H1 (cell line): ENCODE measurements around the gene EPG5. TPM values are rescaled to one million over a fixed set of nuclear protein-coding genes. Genes with fewer than 3 reads are reported as not detected.

Experiments used
- CTCF ChIA-PET: fragments of 300-600 bp; sonication (Branson Sonifier 250); formaldehyde crosslinking; loops from one replicate; lab custom pipeline; 2021; ENCODE audit not compliant: partially characterized antibody; lab: Charles Lee
- POLR2A ChIA-PET: fragments of 300-600 bp; sonication (Branson Sonifier 250); formaldehyde crosslinking; loops from one replicate; lab custom pipeline; 2021; ENCODE audit warnings: inconsistent platforms; ENCODE audit not compliant: partially characterized antibody; lab: Charles Lee
- DNase-seq, 2 experiments: peaks; one replicate each; pipeline versions ENCODE4 v3.0.0 to v3.0.0-alpha.2; 2010 to 2022; ENCODE audit warnings: low spot score in 2 of 2, low read depth in 1 of 2, mixed read lengths in 1 of 2
- FAIRE-seq: peaks from 2 replicates; lab custom pipeline; 2011; peaks lifted over from hg19 to GRCh38; lab: Jason Lieb, UNC
- H2AFZ ChIP-seq: 2 replicates; pipeline ENCODE4 v1.8.1; 2012; ENCODE audit warnings: low read length, inconsistent platforms
- H2AK5ac ChIP-seq: 2 replicates; pipeline ENCODE4 v1.6.1; 2013; ENCODE audit warnings: low read depth, low read length
- H2BK120ac ChIP-seq: replicated peaks from 2 replicates; pipeline ENCODE3; 2013; ENCODE audit warnings: low read depth, low read length, inconsistent platforms
- H2BK12ac ChIP-seq: 2 replicates; pipeline ENCODE4 v1.6.1; 2013; ENCODE audit warnings: low read depth, low read length
- H2BK15ac ChIP-seq: 2 replicates; pipeline ENCODE4 v1.6.1; 2013; ENCODE audit warnings: low read length
- H2BK20ac ChIP-seq: 2 replicates; pipeline ENCODE4 v1.6.1; 2013; ENCODE audit warnings: low read length
- H2BK5ac ChIP-seq: 2 replicates; pipeline ENCODE4 v1.6.1; 2013; ENCODE audit warnings: low read depth, low read length
- H3K14ac ChIP-seq: 2 replicates; pipeline ENCODE4 v1.6.1; 2013; ENCODE audit warnings: inconsistent platforms; ENCODE audit not compliant: insufficient read length
- H3K18ac ChIP-seq: 2 replicates; pipeline ENCODE4 v1.6.1; 2013; ENCODE audit warnings: low read length; ENCODE audit errors: extremely low read depth
- H3K23ac ChIP-seq: 2 replicates; pipeline ENCODE4 v1.6.1; 2013; ENCODE audit warnings: inconsistent platforms; ENCODE audit not compliant: insufficient read length
- H3K23me2 ChIP-seq: 2 replicates; pipeline ENCODE4 v1.6.1; 2013; ENCODE audit warnings: low read depth, low read length
- H3K27ac ChIP-seq: 2 replicates; pipeline ENCODE4 v1.6.1; 2011; ENCODE audit warnings: low read depth, low read length, inconsistent platforms
- H3K27me3 ChIP-seq, 4 experiments: replicated peaks in 1 of 4; 1 replicate in 1 of 4; 2 replicates in 3 of 4; pipeline versions ENCODE4 v1.6.1 to v1.8.1; 2011 to 2013; ENCODE audit warnings: low read length in 3 of 4, mild to moderate bottlenecking in 3 of 4, inconsistent platforms in 2 of 4, mixed read lengths in 2 of 4, moderate library complexity in 1 of 4; ENCODE audit not compliant: control insufficient read depth in 3 of 4, insufficient read depth in 3 of 4; ENCODE audit errors: extremely low read depth in 1 of 4
- H3K36me3 ChIP-seq, 4 experiments: 2 replicates each; pipeline versions ENCODE4 v1.6.1 to v1.8.1; 2011 to 2013; ENCODE audit warnings: mild to moderate bottlenecking in 4 of 4, low read length in 3 of 4, moderate library complexity in 2 of 4, control low read depth in 1 of 4, inconsistent platforms in 1 of 4; ENCODE audit not compliant: insufficient read depth in 4 of 4, control insufficient read depth in 2 of 4
- H3K4ac ChIP-seq: replicated peaks from 2 replicates; pipeline ENCODE3; 2013; ENCODE audit warnings: low read length, low read depth, mixed read lengths, inconsistent platforms; ENCODE audit not compliant: insufficient read length
- H3K4me1 ChIP-seq, 4 experiments: replicated peaks in 1 of 4; 1 replicate in 1 of 4; 2 replicates in 3 of 4; pipeline versions ENCODE4 v1.6.1 to v1.8.1; 2011 to 2013; ENCODE audit warnings: low read length in 3 of 4, inconsistent platforms in 2 of 4, mixed read lengths in 1 of 4; ENCODE audit not compliant: insufficient read depth in 4 of 4, control insufficient read depth in 3 of 4
- H3K4me2 ChIP-seq, 2 experiments: 2 replicates each; pipeline versions ENCODE4 v1.6.1 to v1.8.1; 2011 to 2013; ENCODE audit warnings: low read depth in 2 of 2, low read length in 2 of 2, control low read depth in 1 of 2, inconsistent platforms in 1 of 2, mild to moderate bottlenecking in 1 of 2; ENCODE audit not compliant: insufficient read depth in 1 of 2
- H3K4me3 ChIP-seq, 4 experiments: fragments of 200-600, 300-600 bp in 1 of 4; sonication (generic), shearing (Covaris generic), sonication (Bioruptor Twin) in 1 of 4; 2 replicates each; pipeline versions ENCODE4 v1.5.1 to v1.8.1; 2011 to 2016; ENCODE audit warnings: low read length in 4 of 4, low read depth in 3 of 4, control low read depth in 2 of 4, inconsistent platforms in 2 of 4, mild to moderate bottlenecking in 2 of 4, mixed read lengths in 1 of 4, moderate library complexity in 1 of 4; ENCODE audit not compliant: insufficient read depth in 2 of 4; ENCODE audit errors: extremely low read depth in 1 of 4
- H3K56ac ChIP-seq: replicated peaks from 2 replicates; pipeline ENCODE3; 2013; ENCODE audit warnings: low read depth, mild to moderate bottlenecking, mixed read lengths, low read length, inconsistent platforms; ENCODE audit not compliant: insufficient read length
- H3K79me1 ChIP-seq: 2 replicates; pipeline ENCODE4 v1.6.1; 2013; ENCODE audit warnings: low read depth, low read length, control low read depth
- H3K79me2 ChIP-seq, 2 experiments: 2 replicates each; pipeline versions ENCODE4 v1.6.1 to v1.8.1; 2012 to 2013; ENCODE audit warnings: low read length in 2 of 2, mild to moderate bottlenecking in 2 of 2, inconsistent platforms in 1 of 2; ENCODE audit not compliant: insufficient read depth in 2 of 2, control insufficient read depth in 1 of 2
- H3K9ac ChIP-seq, 4 experiments: replicated peaks in 1 of 4; 1 replicate in 1 of 4; 2 replicates in 3 of 4; pipeline versions ENCODE4 v1.6.1 to v1.8.1; 2011 to 2013; ENCODE audit warnings: low read depth in 3 of 4, low read length in 3 of 4, control low read depth in 2 of 4, mild to moderate bottlenecking in 2 of 4, moderate library complexity in 2 of 4, inconsistent platforms in 1 of 4; ENCODE audit errors: extremely low read depth in 1 of 4
- H3K9me3 ChIP-seq, 2 experiments: 2 replicates each; pipeline versions ENCODE4 v1.6.1 to v1.8.1; 2012 to 2013; ENCODE audit warnings: mild to moderate bottlenecking in 2 of 2, moderate library complexity in 2 of 2, control low read depth in 1 of 2, inconsistent platforms in 1 of 2, low read depth in 1 of 2, low read length in 1 of 2, mixed read lengths in 1 of 2; ENCODE audit not compliant: insufficient read depth in 2 of 2
- H4K20me1 ChIP-seq, 2 experiments: replicated peaks in 1 of 2; 2 replicates each; pipeline versions ENCODE3 to v1.8.1; 2011 to 2013; ENCODE audit warnings: inconsistent platforms in 2 of 2, low read length in 2 of 2, mild to moderate bottlenecking in 1 of 2; ENCODE audit not compliant: insufficient read depth in 2 of 2, control insufficient read depth in 1 of 2
- H4K5ac ChIP-seq: 2 replicates; pipeline ENCODE4 v1.6.1; 2013; ENCODE audit warnings: low read length, low read depth, mixed read lengths, inconsistent platforms; ENCODE audit not compliant: insufficient read length
- H4K8ac ChIP-seq: 2 replicates; pipeline ENCODE4 v1.8.0; 2013; ENCODE audit warnings: mild to moderate bottlenecking, moderate library complexity, low read length, inconsistent platforms; ENCODE audit not compliant: insufficient read depth; ENCODE audit errors: extremely low read depth
- H4K91ac ChIP-seq: replicated peaks from 2 replicates; pipeline ENCODE3; 2013; ENCODE audit warnings: low read length, mixed read lengths, inconsistent platforms; ENCODE audit not compliant: insufficient read length
- BACH1 ChIP-seq: IDR thresholded peaks from 2 replicates; pipeline ENCODE4 v1.6.1; 2012; ENCODE audit warnings: low read length, improper control_type of control experiment
- SAP30 ChIP-seq: fragments of 300-600 bp; sonication (generic); IDR thresholded peaks from 2 replicates; pipeline ENCODE4 v1.7.1; 2012; ENCODE audit warnings: low read length, moderate library complexity, mild to moderate bottlenecking, inconsistent platforms; ENCODE audit not compliant: insufficient read depth, insufficient replicate concordance
- SIX5 ChIP-seq: IDR thresholded peaks from 2 replicates; pipeline ENCODE4 v1.6.1; 2011; ENCODE audit warnings: mild to moderate bottlenecking, low read depth, low read length
- TCF12 ChIP-seq: IDR thresholded peaks from 2 replicates; pipeline ENCODE4 v1.6.1; 2011; ENCODE audit warnings: low read depth, mild to moderate bottlenecking, low read length
- USF2 ChIP-seq: IDR thresholded peaks from 2 replicates; pipeline ENCODE4 v1.6.1; 2011; ENCODE audit warnings: low read length, improper control_type of control experiment
- WGBS, 2 experiments: shearing (Covaris generic) in 1 of 2; methylation state at CpG; one replicate each; pipeline versions ENCODE4 v1.1.6 to v1.1.7; 2013 to 2015; ENCODE audit warnings: low lambda C conversion rate in 2 of 2, mixed read lengths in 2 of 2, inconsistent platforms in 1 of 2, low coverage in 1 of 2, missing lambda C conversion rate in 1 of 2; ENCODE audit not compliant: insufficient replicate concordance in 2 of 2, insufficient coverage in 1 of 2, insufficient read length in 1 of 2; ENCODE audit errors: extremely low coverage in 1 of 2, missing lambda C conversion rate in 1 of 2; 5-methylcytosine and 5-hydroxymethylcytosine counted together
- polyA plus RNA-seq, 7 experiments: library from polyadenylated mRNA; depleted of rRNA in 3 of 7; stranded (reverse) in 5 of 7; unstranded in 2 of 7; fragments of >200 nt in 5 of 7; fragments of 200-250 nt in 2 of 7; gene quantifications; 1 replicate in 5 of 7; 2 replicates in 1 of 7; 4 replicates in 1 of 7; pipeline versions ENCODE4 v1.2.1 to v1.2.3, GENCODE V29; 2011 to 2013; ENCODE audit warnings: missing spikeins in 2 of 7, mixed read lengths in 2 of 7
- total RNA-seq: library from RNA; stranded (reverse); fragmentation: NEBNext Ultra II Directional; extraction: Animal tissue kit (Norgen Biotek cat#: 25700); gene quantifications from 2 replicates; pipeline ENCODE4 v1.2.1, GENCODE V29; 2021

EPG5 gene
- total and polyA plus RNA-seq, 2 of the 8 experiments (the other 6 are each of a cell fraction or from before 2014, with no cell fraction given), result 14.1 to 18.3 TPM

DNA sequence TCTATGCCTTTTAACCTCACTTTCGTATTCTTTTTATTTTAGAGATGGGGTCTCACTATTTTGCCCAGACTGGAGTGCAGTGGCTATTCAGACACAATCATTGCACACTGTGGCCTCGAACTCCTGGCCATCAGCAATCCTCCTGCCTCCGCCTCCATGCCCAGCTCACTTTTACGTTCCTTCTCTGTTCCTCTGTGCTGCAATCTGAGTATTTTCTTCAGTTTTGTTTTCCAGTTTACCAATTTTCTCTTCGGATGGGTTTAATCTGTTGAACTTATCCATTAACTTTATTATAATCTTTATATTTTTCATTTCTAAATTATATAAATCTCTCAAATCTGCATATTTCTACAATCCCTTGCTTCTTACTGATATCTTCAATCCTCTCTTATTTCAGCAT lies 103.0 kb downstream of the EPG5 start:
- no peak overlapping the region for H2BK12ac ChIP-seq
- H2AK5ac ChIP-seq, result no peak overlapping the region
- H2BK20ac ChIP-seq, result no peak overlapping the region
- no peak overlapping the region for H3K4me3 ChIP-seq
- H4K8ac ChIP-seq, result no peak overlapping the region
- no peaks in the 10 kb centered on the region for H3K23me2 ChIP-seq
- no peak overlapping the region for H2BK5ac ChIP-seq
- 91% methylated on average over 5 of the region's 5 CpGs; no CpG with 5 or more reads in 1 of the 2 experiments for WGBS, 2 experiments
- no peak overlapping the region for H2BK15ac ChIP-seq
- ChIA-PET POLR2A (no interaction called here), CTCF (interaction anchor here (0.9 to 5.9 kb wide), 3 partner anchors 15 to 198 kb away, joined by 3 to 63 read pairs (median 3); no protein-coding TSS in a partner anchor)
- no peak overlapping the region for H3K9ac ChIP-seq
- TF ChIP-seq TCF12 (no peak), BACH1 (no peak), SIX5 (no peak), SAP30 (no peak), USF2 (no peak)
- TF ChIP-seq, all 59 proteins: peak for 0
- no peak overlapping the region for H3K56ac ChIP-seq
- no peaks in the 10 kb centered on the region for H3K79me2 ChIP-seq
- no peak overlapping the region for H4K91ac ChIP-seq
- no peak overlapping the region for H2AFZ ChIP-seq
- no peaks in the 10 kb centered on the region for H4K20me1 ChIP-seq
- H3K18ac ChIP-seq, result no peak overlapping the region
- no peak overlapping the region for H2BK120ac ChIP-seq
- no peaks in the 10 kb centered on the region for H3K27me3 ChIP-seq
- H3K4me1 ChIP-seq, result no peaks in the 10 kb centered on the region
- H3K4ac ChIP-seq, result no peak overlapping the region
- H3K79me1 ChIP-seq, result no peaks in the 10 kb centered on the region
- no peak overlapping the region for H3K23ac ChIP-seq
- DNase-seq, result no peak
- peaks cover 6 to 30% (median 18%) of the 10 kb centered on the region in 4 experiments for H3K36me3 ChIP-seq
- H3K14ac ChIP-seq, result no peak overlapping the region
- H3K9me3 ChIP-seq, result no peaks in the 10 kb centered on the region
- no peak overlapping the region for H3K4me2 ChIP-seq
- FAIRE-seq, result no peak
- H3K27ac ChIP-seq, result no peak overlapping the region
- H4K5ac ChIP-seq, result no peak overlapping the region
